Measurements from ENCODE around the gene MTG2.

MTG2 gene

DNA sequence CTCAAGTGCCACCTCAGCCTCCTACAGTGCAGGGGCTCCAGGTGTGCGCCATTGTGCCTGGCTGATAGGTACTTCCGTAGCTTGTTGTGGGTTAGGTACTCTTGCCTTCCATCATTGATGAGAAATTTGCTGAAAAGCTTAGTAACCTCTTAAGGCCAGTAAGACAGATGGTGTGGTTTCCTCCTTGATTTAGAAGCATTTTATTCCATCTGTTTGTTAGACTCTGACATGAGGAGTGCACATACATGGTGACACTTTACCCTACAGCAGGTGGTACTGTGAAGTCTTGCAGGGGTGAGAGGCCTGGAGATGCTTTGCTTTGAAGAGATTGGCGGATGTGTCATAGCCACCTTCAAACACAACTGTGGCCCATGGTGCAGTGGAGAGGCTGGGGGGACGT, 14.8 kb upstream of the MTG2 start:
- no peak for DNase-seq (ENCODE audit: low read depth)
- H3K4me3 ChIP-seq (ENCODE audit: low read length) = no peak overlapping the region
- TF ChIP-seq, protein P1, sequence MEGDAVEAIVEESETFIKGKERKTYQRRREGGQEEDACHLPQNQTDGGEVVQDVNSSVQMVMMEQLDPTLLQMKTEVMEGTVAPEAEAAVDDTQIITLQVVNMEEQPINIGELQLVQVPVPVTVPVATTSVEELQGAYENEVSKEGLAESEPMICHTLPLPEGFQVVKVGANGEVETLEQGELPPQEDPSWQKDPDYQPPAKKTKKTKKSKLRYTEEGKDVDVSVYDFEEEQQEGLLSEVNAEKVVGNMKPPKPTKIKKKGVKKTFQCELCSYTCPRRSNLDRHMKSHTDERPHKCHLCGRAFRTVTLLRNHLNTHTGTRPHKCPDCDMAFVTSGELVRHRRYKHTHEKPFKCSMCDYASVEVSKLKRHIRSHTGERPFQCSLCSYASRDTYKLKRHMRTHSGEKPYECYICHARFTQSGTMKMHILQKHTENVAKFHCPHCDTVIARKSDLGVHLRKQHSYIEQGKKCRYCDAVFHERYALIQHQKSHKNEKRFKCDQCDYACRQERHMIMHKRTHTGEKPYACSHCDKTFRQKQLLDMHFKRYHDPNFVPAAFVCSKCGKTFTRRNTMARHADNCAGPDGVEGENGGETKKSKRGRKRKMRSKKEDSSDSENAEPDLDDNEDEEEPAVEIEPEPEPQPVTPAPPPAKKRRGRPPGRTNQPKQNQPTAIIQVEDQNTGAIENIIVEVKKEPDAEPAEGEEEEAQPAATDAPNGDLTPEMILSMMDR (IDR thresholded peaks at IDR 0.05; ENCODE audit: insufficient read depth, low read depth, low read length, missing control alignments) = no peak

DNA sequence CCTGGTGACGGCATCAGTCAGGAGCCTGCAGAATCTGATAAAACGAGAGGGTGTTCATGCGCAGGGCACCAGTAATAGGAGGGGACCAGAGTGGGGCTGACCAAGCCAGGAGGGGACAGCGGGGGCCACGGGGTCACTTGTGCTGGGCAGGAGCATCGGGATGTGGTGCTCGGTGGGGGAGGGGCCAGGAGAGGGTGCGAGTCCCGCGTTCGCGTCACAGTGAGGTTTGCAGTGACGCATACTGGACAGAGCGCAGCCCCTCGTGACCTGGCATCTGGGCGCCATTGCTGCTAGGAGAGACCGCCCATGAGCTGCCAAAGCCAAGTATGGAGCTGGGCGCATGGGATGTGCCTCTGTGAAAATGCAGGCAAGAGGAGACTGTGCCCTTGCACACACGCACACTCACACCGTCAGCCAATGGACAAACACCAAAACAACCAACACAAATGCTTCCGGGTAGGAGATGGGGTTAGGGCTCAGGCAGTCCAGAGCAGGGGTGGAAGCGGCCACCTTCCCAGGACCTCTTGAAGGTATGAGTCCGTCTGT, 13.9 kb upstream of the MTG2 start:
- H3K4me3 ChIP-seq (ENCODE audit: low read length) = no peak overlapping the region
- TF ChIP-seq, protein P1 (IDR thresholded peaks at IDR 0.05; ENCODE audit: insufficient read depth, low read depth, low read length, missing control alignments) = no peak
- DNase-seq (ENCODE audit: low read depth) = no peak

DNA sequence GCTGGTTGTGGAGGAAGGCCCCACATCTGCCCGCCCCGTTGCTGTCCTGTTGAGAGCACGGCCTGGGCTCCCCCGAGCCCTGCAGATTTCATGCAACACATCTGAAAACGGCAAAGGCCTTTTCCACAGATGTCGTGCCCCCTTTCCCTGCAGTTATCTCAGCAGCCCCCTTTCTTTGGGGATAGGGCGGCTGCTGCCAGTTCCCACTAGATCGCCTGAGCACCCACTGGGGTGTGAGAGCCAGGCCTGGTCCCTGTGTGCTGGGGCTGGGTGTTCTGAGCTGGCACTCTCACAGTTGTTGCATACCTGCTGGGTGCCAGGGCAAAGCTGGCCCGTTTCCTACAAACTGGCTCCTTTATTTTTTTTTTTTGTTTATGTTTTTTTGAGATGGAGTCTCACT, 12.3 kb upstream of the MTG2 start:
- H3K4me3 ChIP-seq (ENCODE audit: low read length) = no peak overlapping the region
- DNase-seq (ENCODE audit: low read depth) = no peak

DNA sequence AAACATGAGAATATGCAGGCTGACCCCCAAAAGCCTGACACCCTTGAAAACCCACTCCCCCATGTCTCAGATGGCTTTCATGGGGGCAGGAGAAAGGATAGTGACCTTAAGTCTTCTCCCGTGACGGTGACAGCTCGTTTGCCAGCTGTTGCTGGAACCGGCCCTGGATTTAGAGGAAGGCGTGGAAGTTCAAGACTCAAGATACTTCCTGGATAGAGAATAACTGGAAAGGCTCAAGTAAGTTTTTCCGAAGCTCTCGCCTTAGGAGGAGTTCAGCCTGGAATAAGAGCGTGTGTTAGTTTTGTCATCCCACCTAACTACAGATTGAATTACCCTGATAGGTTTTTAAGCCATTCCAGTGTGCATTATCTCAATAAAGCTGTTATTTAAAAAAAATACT, 11.6 kb upstream of the MTG2 start:
- TF ChIP-seq, protein P1 (IDR thresholded peaks at IDR 0.05; ENCODE audit: insufficient read depth, low read depth, low read length, missing control alignments) = no peak
- no peak overlapping the region for H3K4me3 ChIP-seq (ENCODE audit: low read length)
- no peak for DNase-seq (ENCODE audit: low read depth)

More for the DNA sequence above, 12.3 kb upstream of the MTG2 start:
- TF ChIP-seq, protein P1 (IDR thresholded peaks at IDR 0.05; ENCODE audit: insufficient read depth, low read depth, low read length, missing control alignments) = no peak

DNA sequence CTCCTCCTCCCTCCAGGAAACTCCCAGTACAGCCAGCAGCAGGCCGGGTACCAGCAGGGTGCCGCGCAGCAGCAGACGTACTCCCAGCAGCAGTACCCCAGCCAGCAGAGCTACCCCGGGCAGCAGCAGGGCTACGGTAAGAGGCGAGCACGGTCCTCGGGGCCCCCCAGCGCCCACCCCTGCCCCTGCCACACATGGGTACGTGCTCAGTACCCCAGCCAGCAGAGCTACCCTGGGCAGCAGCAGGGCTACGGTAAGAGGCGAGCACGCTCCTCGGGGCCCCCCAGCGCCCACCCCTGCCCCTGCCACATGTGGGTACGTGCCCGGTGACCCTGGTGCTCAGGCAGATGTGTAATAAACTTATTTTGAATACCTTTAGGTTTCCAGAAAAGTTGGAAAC, 10.2 kb upstream of the MTG2 start:
- H3K4me3 ChIP-seq (ENCODE audit: low read length) = no peak overlapping the region
- TF ChIP-seq, protein P1 (IDR thresholded peaks at IDR 0.05; ENCODE audit: insufficient read depth, low read depth, low read length, missing control alignments) = no peak
- DNase-seq (ENCODE audit: low read depth) = no peak

DNA sequence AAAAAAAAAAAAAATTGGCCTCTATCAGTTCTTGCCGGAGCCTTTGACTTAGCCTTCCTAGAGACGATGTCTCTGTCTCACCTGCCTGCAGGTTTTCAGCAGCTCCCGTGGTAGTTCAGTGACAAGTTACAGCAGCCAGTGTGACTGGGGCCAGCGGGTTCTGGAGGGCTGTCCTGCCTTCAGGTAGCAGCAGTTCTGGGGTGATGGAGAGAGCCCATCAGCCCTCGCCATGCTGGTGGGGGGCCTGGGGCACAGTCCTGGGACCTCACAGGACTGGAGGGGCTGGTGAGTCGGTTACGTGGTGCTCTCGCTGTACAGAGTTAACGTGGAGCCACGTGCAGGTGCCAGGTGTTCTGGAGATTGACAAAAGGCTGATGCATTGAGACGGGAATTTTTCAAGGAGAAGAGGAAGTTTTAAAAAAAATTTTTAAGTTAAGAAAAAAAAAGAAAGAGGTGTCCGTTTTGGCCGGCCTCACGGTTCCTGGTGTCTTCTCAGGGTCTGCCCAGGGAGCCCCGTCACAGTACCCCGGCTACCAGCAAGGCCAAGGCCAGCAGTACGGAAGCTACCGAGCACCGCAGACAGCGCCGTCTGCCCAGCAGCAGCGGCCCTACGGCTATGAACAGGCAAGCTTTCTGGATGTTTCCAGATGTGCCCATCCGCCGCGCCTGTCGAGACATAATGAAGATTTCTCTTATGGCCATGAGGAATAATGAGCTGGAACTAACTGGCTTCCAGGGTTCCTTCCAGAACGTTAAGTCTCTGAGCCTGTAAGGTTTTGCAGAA, 8.6 kb upstream of the MTG2 start:
- DNase-seq (ENCODE audit: low read depth) = no peak
- TF ChIP-seq, protein P1 (IDR thresholded peaks at IDR 0.05; ENCODE audit: insufficient read depth, low read depth, low read length, missing control alignments) = no peak
- H3K4me3 ChIP-seq (ENCODE audit: low read length) = no peak overlapping the region

All from epithelial cell of esophagus (primary cell).